Measurements from ENCODE around the gene GPR183.
A peak's percentile ranks its signal among the peaks of the same experiment; 100 is the strongest.

GPR183 gene

GRCh38 chr13:99289271-99289670, 17.9 kb downstream of the GPR183 start:
- TF ChIP-seq, protein P1, sequence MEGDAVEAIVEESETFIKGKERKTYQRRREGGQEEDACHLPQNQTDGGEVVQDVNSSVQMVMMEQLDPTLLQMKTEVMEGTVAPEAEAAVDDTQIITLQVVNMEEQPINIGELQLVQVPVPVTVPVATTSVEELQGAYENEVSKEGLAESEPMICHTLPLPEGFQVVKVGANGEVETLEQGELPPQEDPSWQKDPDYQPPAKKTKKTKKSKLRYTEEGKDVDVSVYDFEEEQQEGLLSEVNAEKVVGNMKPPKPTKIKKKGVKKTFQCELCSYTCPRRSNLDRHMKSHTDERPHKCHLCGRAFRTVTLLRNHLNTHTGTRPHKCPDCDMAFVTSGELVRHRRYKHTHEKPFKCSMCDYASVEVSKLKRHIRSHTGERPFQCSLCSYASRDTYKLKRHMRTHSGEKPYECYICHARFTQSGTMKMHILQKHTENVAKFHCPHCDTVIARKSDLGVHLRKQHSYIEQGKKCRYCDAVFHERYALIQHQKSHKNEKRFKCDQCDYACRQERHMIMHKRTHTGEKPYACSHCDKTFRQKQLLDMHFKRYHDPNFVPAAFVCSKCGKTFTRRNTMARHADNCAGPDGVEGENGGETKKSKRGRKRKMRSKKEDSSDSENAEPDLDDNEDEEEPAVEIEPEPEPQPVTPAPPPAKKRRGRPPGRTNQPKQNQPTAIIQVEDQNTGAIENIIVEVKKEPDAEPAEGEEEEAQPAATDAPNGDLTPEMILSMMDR (conservative IDR thresholded peaks at IDR 0.05; ENCODE audit: low read length), result no peak
- no peak overlapping the region for H3K4me3 ChIP-seq (ENCODE audit: low read length)
- DNase-seq (ENCODE audit: low read depth), result no peak

GRCh38 chr13:99288089-99288488, 19.1 kb downstream of the GPR183 start:
- TF ChIP-seq, protein P1 (conservative IDR thresholded peaks at IDR 0.05; ENCODE audit: low read length), result no peak
- DNase-seq (ENCODE audit: low read depth), result no peak
- H3K4me3 ChIP-seq (ENCODE audit: low read length), result no peak overlapping the region

DNA sequence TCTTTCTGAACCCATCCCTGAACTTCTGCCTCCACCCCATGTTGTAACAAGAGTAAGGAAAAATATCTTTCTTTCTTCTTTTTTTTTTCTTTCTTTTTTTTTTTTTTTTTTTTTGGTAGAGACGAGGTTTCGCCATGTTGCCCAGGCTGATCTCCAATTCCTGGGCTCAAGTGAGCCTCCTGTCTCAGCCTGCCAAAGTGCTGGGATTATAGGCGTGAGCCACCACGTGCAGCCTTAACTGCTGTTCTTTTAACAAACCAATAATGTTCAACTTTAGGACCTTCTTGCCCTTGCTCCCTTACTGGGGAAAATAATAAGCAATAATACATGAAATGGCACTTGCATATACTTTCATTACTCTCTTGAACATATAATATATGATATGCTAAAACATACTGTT, 19.6 kb downstream of the GPR183 start:
- TF ChIP-seq, protein P1 (conservative IDR thresholded peaks at IDR 0.05; ENCODE audit: low read length), result no peak
- no peak overlapping the region for H3K4me3 ChIP-seq (ENCODE audit: low read length)
- DNase-seq (ENCODE audit: low read depth), result no peak

DNA sequence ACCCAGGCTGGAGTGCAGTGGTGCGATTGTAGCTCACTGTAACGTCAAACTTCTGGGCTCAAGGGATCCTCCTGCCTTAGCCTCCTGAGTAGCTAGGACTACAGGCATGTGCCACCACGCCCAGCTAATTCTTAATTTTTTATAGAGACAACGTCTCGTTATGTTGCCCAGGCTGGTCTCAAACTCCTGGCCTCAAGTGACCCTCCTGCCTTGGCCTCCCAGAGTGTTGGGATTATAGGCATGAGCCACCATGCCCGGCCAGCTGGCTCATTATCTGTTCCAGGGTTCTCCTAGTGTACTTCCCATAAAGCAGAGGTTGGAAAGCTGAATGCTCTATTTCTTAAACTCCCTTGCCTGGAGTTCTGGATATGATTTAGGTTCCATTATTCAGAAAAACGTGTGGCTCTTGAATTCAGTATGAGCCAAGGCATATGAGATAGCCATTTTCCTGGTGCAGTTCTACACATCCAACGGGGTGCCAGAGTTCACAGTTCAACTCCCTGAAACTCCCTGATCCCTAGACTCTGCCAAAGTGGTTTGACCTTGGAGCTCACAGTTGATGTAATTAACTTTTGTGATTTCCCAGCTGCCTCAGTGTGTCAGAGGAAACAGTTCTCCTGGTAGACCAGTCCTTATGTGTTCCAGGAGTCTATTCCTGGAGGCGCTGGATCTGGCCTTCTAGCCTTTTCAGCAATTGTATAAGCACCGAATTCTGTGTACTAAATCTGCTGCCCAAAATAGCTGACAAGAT, 21.6 kb downstream of the GPR183 start:
- TF ChIP-seq, protein P1 (conservative IDR thresholded peaks at IDR 0.05; ENCODE audit: low read length), result no peak

DNA sequence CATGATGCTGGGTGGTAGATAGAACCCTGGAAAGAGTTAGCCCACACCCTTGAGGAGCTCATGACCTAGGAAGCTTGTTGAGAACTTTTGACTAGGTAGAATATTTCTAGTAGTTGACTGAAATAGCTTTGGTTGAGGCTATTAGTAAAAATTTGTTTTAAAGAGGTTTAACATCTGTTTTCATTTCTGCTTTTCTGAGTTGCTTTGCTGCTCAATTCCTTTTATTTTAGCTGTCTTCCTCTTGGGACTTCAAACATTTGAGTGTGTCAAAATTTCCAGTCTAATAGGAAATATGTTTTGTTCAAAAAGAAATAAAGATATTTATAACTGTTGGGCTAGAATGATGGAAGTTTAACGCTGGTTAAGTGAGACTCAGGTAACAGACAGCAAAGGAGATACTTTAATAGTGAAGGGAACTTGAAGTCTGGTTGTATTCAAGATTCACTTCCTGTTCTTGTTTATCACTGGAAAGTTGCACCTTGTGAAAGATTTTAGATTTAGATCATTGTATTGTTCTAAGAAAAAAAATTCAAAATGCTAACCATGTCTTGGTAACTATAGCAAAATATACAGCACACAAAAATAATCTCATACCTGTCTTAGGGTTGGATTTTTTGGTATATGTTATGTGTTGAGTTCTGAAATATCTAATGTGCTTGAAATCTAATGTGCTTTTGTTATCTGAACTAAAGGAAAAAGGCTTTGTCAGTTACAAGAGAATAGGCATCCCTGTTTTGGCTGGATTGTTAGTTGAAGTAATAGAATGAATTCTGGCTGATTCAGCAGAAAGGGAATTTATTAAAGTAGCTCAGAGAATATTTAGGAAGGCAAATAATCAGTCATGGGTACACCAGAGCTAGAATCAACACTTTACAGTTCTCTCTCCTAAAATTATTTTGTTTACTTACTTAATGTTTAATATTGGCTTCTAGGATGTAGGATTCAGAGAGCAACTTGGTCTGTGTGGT, 24.7 kb downstream of the GPR183 start:
- no peak overlapping the region for H3K4me3 ChIP-seq (ENCODE audit: low read length)
- TF ChIP-seq, protein P1 (conservative IDR thresholded peaks at IDR 0.05; ENCODE audit: low read length), result no peak
- peak; percentile 44 for DNase-seq (ENCODE audit: low read depth)

More for the DNA sequence above, 21.6 kb downstream of the GPR183 start:
- H3K4me3 ChIP-seq (ENCODE audit: low read length), result no peak overlapping the region
- no peak for DNase-seq (ENCODE audit: low read depth)

DNA sequence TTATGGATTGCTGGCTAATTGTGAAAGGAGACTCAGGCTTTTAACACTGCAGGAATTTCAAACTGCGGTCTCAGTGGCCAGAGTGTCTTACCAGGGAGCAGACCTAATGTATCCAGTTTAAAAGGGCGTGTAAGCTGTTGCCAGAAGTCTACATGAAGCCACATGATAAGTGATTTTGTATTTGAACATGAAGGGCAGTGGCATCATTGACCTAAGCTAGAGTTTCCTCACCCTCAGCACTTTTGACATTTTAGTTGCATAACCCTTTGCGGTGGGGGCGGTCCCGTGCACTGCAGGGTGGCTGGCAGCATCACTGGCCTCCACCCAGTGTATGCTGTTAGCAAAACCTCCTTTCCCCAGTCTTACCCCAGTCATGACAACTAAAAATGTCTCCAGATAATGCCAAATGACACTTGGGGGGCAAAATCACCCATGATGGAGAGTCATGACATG, 25.4 kb downstream of the GPR183 start:
- peak; percentile 71 for DNase-seq (ENCODE audit: low read depth)

More for the DNA sequence above, 25.4 kb downstream of the GPR183 start:
- H3K4me3 ChIP-seq (ENCODE audit: low read length), result no peak overlapping the region
- TF ChIP-seq, protein P1 (conservative IDR thresholded peaks at IDR 0.05; ENCODE audit: low read length), result no peak

Measured in AG10803 (cell line).